ENCODE results near the gene ICE2. TPM values are rescaled to one million over a fixed set of nuclear protein-coding genes. Genes with fewer than 3 reads are reported as not detected.

The ICE2 gene
- total RNA-seq, 4 donors from 2014 or later: 22.2 to 36.4 (median 26.2) TPM

DNA sequence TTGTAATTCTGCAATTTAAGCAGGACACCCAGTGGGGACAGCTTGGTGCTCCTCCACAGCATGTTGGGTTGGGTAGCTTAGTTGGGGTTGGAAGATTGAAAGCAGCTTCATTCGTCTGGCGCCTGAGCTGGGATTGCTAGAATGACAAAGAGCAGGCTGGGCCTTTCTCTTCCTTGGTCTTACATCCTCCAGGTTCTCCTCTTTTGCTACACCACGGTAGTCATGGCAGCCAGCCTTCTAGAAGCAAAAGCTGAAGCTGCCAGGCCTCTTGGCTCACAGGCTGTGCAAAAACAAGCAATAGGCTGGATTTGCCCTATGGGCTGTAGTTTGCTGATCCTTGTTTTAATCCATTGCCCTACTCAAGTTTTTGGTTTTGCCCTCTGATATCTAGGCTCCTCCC, 78.0 kb downstream of the ICE2 start:
- ATAC-seq (ENCODE audit: low FRiP score): no peak
- DNase-seq (ENCODE audit: low spot score): no peak
- TF ChIP-seq, protein P1, sequence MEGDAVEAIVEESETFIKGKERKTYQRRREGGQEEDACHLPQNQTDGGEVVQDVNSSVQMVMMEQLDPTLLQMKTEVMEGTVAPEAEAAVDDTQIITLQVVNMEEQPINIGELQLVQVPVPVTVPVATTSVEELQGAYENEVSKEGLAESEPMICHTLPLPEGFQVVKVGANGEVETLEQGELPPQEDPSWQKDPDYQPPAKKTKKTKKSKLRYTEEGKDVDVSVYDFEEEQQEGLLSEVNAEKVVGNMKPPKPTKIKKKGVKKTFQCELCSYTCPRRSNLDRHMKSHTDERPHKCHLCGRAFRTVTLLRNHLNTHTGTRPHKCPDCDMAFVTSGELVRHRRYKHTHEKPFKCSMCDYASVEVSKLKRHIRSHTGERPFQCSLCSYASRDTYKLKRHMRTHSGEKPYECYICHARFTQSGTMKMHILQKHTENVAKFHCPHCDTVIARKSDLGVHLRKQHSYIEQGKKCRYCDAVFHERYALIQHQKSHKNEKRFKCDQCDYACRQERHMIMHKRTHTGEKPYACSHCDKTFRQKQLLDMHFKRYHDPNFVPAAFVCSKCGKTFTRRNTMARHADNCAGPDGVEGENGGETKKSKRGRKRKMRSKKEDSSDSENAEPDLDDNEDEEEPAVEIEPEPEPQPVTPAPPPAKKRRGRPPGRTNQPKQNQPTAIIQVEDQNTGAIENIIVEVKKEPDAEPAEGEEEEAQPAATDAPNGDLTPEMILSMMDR (IDR thresholded peaks at IDR 0.05): no peak

DNA sequence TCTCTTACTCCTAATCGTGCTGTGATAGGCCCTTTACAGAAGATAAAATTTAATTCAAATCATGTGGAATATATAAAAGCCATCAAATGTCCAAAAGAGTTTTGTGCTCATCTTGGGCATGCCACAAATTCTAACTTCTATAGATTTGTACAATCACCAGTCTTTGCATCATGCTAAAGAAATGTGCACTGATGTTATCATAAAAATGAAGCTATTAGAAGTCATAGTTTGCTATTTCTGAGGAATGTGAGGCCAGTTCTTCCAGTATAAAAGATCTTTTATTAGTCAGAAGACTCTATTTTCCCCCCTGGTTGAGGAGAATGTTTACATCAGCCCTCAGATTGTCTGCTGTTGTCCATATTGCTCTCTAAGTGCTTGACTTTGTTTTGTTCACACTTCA, 79.0 kb downstream of the ICE2 start:
- ATAC-seq (ENCODE audit: low FRiP score) (no peak), DNase-seq (ENCODE audit: low spot score) (no peak)
- TF ChIP-seq, protein P1 (IDR thresholded peaks at IDR 0.05): no peak

DNA sequence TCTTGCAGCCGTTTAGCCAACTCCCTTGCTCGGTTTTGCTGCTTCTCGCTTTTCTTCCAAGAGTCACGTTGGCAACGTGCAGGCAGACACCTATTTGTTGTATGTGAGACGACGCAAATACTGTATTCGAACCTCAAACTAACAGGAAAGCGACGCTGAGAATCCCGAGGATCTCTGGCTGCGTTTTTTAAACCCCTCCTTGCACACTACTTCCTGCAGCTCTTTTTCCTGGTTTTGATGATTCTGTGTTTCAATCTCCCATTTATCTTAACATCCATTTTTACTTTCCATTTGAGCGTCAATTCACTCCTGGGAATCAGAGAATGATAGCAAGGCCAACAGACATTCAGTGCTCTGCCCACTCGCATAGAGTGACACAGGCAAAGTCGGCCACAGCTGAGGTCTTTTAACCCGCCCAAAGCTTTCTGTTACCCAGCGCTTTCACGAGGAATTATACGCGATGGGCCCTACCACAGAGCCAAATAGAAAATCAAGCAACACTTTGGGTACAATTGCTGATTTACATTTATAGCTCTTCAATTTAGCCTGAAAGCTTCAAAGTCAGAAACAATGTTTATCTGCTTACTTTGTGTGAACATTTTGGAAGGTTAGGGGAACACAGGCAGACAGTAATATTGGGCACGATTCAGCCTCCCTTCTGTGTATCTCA, 79.6 kb downstream of the ICE2 start:
- TF ChIP-seq, protein P1 (IDR thresholded peaks at IDR 0.05): no peak
- no peak for ATAC-seq (ENCODE audit: low FRiP score)
- no peak for DNase-seq (ENCODE audit: low spot score)

DNA sequence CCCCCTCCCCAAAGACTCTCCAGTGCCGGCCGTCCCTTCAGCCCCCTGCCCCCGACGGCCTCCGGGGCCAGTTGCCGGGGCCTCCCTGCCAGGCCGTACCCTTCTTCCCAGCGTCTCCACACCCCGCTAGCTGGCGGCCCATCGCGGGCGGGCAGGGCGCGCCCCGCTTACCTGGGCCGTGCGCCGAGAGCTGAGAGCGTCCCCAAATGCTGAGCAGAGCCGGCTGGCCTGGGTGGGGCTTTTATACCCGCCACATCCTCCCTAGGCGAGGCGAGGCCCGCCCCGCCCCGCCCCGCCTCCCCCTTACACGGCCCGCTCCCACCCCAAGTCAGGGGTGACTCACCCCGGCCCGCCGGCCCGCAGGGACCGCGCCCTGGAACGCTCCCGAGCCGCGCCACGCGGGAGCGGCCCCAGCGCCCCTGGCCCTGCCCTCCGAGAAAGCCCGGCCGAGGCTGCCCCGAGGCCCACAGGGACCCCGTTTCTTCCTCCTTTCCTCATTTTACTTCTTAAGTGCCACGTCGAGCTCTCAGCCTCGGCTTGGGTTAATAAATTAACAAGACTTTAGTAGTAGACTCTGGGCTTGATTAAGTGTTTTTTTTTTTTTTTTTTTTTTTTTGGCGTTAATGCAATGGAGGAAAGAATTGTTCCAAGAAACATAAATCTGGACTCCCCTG, 81.0 kb downstream of the ICE2 start, which contains the start of gene ANXA2:
Gene ANXA2, minus strand, starts transcription at position 215 of the 674 bp plus-strand sequence. CDS start 11,911 bp downstream, outside the sequence.
- DNase-seq (ENCODE audit: low spot score): peak; percentile 53
- TF ChIP-seq, protein P1 (IDR thresholded peaks at IDR 0.05): no peak
- ATAC-seq (ENCODE audit: low FRiP score): peak; percentile 81

DNA sequence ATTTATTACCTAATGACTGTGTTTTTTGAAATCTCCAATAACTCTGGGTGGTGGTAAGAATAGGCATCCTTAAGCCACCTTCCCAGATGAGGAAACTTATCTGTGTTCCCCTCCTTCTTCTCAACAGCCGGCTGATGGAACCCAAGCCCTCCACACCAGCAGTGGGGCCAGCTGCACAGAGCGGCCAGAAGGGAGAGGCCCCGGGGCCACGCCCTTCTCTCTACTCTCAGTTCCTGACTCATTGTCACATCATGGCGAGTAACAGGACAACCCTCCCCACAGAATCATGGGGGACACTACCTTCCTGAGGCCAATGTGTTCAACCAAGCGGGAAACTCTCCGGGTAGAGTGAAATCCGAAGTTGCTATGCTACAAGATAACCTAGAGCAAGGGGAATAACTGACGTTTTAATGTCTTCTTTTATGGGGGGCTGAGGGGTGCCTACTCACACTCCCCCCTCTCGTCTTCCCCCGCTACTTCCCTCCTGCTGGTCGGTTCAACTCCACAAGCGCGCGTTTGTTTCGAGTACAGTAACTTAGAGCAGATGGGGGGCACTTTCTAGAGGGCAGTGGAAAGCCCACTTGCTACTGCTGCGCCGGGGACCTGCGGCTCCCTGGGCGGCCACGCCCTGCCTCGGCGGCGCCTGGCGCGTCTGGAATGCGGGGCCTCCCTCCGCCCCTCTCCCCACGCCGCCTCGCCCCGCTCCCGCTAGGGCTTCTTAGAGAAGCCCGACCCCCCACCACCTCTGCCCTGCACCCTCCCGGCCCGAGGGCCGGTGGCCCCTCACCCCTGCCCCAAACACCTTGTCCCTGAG, 81.8 kb downstream of the ICE2 start:
- DNase-seq (ENCODE audit: low spot score) (peak; percentile 43), ATAC-seq (ENCODE audit: low FRiP score) (peak; percentile 23)
- TF ChIP-seq, protein P1 (IDR thresholded peaks at IDR 0.05): no peak

DNA sequence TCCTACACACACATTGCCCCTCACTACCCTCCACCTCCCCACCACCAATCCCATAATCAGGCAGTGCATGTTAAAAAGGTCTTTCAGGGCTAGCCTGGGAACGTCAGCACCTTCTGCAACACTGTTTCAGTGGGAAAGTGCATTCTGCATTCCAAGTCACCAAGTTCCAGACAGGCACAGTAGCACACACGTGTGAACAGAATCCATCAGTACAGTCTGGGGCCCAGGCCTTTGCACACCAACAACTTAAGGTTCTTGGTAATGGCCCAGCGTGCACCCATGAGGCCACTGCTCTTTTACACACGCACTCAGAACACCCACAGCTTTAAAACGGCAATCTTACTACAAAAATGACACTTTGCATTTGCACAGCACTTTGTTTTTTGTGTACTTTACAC, 82.4 kb downstream of the ICE2 start:
- no peak for ATAC-seq (ENCODE audit: low FRiP score)
- TF ChIP-seq, protein P1 (IDR thresholded peaks at IDR 0.05): no peak
- DNase-seq (ENCODE audit: low spot score): no peak
